Measurements from ENCODE around the gene APEX2. TPM values are rescaled to one million over a fixed set of nuclear protein-coding genes. Genes with fewer than 3 reads are reported as not detected.

Gene APEX2
- total RNA-seq, 1 donor, result 7.8 TPM

- no peak overlapping the region for H3K4me3 ChIP-seq (ENCODE audit: low read depth, low read length)
- TF ChIP-seq CTCF (IDR thresholded peaks at IDR 0.05; ENCODE audit: insufficient read depth, low read depth, low read length), result no peak
- DNase-seq (ENCODE audit: low read depth), result peak; percentile 47
These were observed 8.6 kb downstream of the APEX2 start for GRCh38 chrX:55008571-55009358.

GRCh38 chrX:55011294-55011693 lies 11.1 kb downstream of the APEX2 start:
- DNase-seq (ENCODE audit: low read depth), result no peak

GRCh38 chrX:55014897-55015299 lies 14.7 kb downstream of the APEX2 start:
- DNase-seq (ENCODE audit: low read depth), result no peak
- no peak for TF ChIP-seq CTCF (IDR thresholded peaks at IDR 0.05; ENCODE audit: insufficient read depth, low read depth, low read length)
- H3K4me3 ChIP-seq (ENCODE audit: low read depth, low read length), result no peak overlapping the region

More at GRCh38 chrX:55011294-55011693, 11.1 kb downstream of the APEX2 start:
- peak; percentile 45 for TF ChIP-seq CTCF (IDR thresholded peaks at IDR 0.05; ENCODE audit: insufficient read depth, low read depth, low read length)
- no peak overlapping the region for H3K4me3 ChIP-seq (ENCODE audit: low read depth, low read length)

- no peak for DNase-seq (ENCODE audit: low read depth)
- TF ChIP-seq CTCF (IDR thresholded peaks at IDR 0.05; ENCODE audit: insufficient read depth, low read depth, low read length), result no peak
These were observed 26.0 kb downstream of the APEX2 start for GRCh38 chrX:55026143-55026542.

GRCh38 chrX:55026840-55027239 lies 26.7 kb downstream of the APEX2 start:
- no peak for TF ChIP-seq CTCF (IDR thresholded peaks at IDR 0.05; ENCODE audit: insufficient read depth, low read depth, low read length)
- no peak for DNase-seq (ENCODE audit: low read depth)
- no peak overlapping the region for H3K4me3 ChIP-seq (ENCODE audit: low read depth, low read length)

More at GRCh38 chrX:55026143-55026542, 26.0 kb downstream of the APEX2 start:
- H3K4me3 ChIP-seq (ENCODE audit: low read depth, low read length), result no peak overlapping the region

- no peak overlapping the region for H3K4me3 ChIP-seq (ENCODE audit: low read depth, low read length)
- TF ChIP-seq CTCF (IDR thresholded peaks at IDR 0.05; ENCODE audit: insufficient read depth, low read depth, low read length), result no peak
- no peak for DNase-seq (ENCODE audit: low read depth)
These were observed 27.9 kb downstream of the APEX2 start for GRCh38 chrX:55028040-55028439.
